Kidney (tissue), 14 donors: ENCODE data around the gene CT47C1. TPM values are rescaled to one million over a fixed set of nuclear protein-coding genes. Genes with fewer than 3 reads are reported as not detected.

Experiments
- DNase-seq, 5 donors: peaks; one replicate each; pipeline ENCODE4 v3.0.0-alpha.2; 2013 to 2020
- FAIRE-seq: peaks from 2 replicates; lab custom pipeline; 2012; peaks lifted over from hg19 to GRCh38; lab: Jason Lieb, UNC
- H3K27ac ChIP-seq, 2 donors: one replicate each; pipeline ENCODE4 v1.7.0; 2013; ENCODE audit warnings: low read depth in 2 of 2, low read length in 2 of 2, inconsistent platforms in 1 of 2
- H3K27me3 ChIP-seq: one replicate; pipeline ENCODE4 v1.7.1; 2013; ENCODE audit warnings: low read length, inconsistent platforms; ENCODE audit not compliant: control insufficient read depth, insufficient read depth
- H3K36me3 ChIP-seq, 3 donors: one replicate each; pipeline versions ENCODE4 v1.7.0 to v1.7.1; 2013; ENCODE audit warnings: low read length in 3 of 3, control low read depth in 1 of 3, inconsistent platforms in 1 of 3; ENCODE audit not compliant: insufficient read depth in 3 of 3, control insufficient read depth in 2 of 3
- H3K4me1 ChIP-seq, 3 donors: one replicate each; pipeline versions ENCODE4 v1.7.0 to v1.7.1; 2013; ENCODE audit warnings: low read length in 3 of 3, inconsistent platforms in 1 of 3, low read depth in 1 of 3; ENCODE audit not compliant: control insufficient read depth in 2 of 3, insufficient read depth in 2 of 3
- H3K4me3 ChIP-seq, 3 donors: one replicate each; pipeline versions ENCODE4 v1.7.0 to v1.8.1; 2013; ENCODE audit warnings: low read length in 3 of 3, control low read depth in 1 of 3, inconsistent platforms in 1 of 3
- H3K9ac ChIP-seq, 3 donors: one replicate each; pipeline versions ENCODE4 v1.7.0 to v1.7.1; 2013; ENCODE audit warnings: low read length in 3 of 3, control low read depth in 1 of 3, inconsistent platforms in 1 of 3
- H3K9me3 ChIP-seq, 3 donors: one replicate each; pipeline versions ENCODE4 v1.7.0 to v1.7.1; 2013; ENCODE audit warnings: low read length in 3 of 3, control low read depth in 1 of 3, inconsistent platforms in 1 of 3; ENCODE audit not compliant: control insufficient read depth in 2 of 3, insufficient read depth in 1 of 3
- intact Hi-C: fragments of 100-400 bp; cut with DNase I; formaldehyde crosslinking; loops from one replicate; pipeline ENCODE4 v1.11.1; 2022
- polyA plus RNA-seq: library from polyadenylated mRNA; stranded (reverse); fragments of 350-450 nt; fragmentation: Illumina TruSeq; extraction: RNeasy Lipid Tissue Mini Kit (QIAGEN cat#74804); gene quantifications from one replicate; pipeline ENCODE4 v1.2.3, GENCODE V29; 2014; ENCODE audit warnings: low read depth, low replicate concordance; ENCODE audit not compliant: insufficient read depth
- total RNA-seq: library from RNA; stranded (reverse); fragmentation: NEBNext Ultra II Directional; extraction: Animal tissue kit (Norgen Biotek cat#: 25700); gene quantifications from one replicate; pipeline ENCODE4 v1.2.1, GENCODE V29; 2021
- TF ChIP-seq, protein P1 (sequence below): IDR thresholded peaks from 3 replicates; pipeline ENCODE4 v1.5.1; 2012; ENCODE audit warnings: mild to moderate bottlenecking, moderate library complexity, borderline replicate concordance; ENCODE audit not compliant: insufficient read depth; ENCODE audit errors: extremely low read depth
- donor health status: control.
- donor health status: control.
- donor health status: control.
- donor health status: control.
- donor health status: control.
- donor health status: DM: yes; HTN: yes; CAD: no.
- donor health status: Normal renal cell carcinoma (clear cell type).

CT47C1 gene
- total and polyA plus RNA-seq, 2 donors from 2014 or later: not detected

DNA sequence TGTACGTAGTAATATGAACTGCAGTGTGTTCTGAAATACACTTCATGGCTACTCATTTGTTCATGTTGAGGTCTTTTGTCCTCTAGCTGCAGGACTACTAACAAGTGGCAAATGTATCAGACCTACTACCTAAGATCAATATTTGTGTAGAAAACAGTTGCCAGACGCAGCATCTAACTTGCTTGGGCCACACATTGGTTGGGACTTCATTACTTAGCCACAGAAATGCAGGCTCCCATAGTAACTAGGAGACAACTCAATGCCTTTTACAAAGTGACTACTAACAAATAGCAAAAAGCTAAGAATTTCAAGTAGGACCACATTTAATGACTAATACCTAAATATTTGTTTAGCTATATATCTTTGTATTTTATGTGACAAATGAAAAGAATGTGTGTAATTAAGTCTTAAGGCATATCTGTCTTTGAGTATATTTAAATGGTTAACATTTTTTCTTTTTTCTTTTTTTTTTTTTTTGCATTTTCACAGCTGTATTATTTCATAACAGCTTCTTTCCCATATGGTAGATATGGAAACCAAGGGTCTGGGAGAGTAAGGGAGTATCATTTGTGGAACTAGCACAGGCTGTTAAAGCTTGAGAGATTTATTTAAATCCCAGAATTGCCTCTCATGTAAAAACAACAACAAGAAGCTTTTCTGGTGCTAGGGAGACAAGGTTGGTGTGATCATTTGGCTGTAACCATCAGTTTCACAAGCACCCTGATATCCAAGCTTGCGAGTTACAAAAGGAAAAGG is 2.7 kb downstream of the CT47C1 start:
- Histone ChIP-seq H3K4me3 (no peak overlapping the region), H3K9me3 (no peaks in the 10 kb centered on the region), H3K27ac (no peak overlapping the region), H3K27me3 (no peaks in the 10 kb centered on the region), H3K9ac (no peak overlapping the region), H3K4me1 (no peaks in the 10 kb centered on the region), H3K36me3 (no peaks in the 10 kb centered on the region)
- intact Hi-C loops: no loop called here
- FAIRE-seq: peak; percentile 83
- no peak for DNase-seq
- TF ChIP-seq, protein P1, sequence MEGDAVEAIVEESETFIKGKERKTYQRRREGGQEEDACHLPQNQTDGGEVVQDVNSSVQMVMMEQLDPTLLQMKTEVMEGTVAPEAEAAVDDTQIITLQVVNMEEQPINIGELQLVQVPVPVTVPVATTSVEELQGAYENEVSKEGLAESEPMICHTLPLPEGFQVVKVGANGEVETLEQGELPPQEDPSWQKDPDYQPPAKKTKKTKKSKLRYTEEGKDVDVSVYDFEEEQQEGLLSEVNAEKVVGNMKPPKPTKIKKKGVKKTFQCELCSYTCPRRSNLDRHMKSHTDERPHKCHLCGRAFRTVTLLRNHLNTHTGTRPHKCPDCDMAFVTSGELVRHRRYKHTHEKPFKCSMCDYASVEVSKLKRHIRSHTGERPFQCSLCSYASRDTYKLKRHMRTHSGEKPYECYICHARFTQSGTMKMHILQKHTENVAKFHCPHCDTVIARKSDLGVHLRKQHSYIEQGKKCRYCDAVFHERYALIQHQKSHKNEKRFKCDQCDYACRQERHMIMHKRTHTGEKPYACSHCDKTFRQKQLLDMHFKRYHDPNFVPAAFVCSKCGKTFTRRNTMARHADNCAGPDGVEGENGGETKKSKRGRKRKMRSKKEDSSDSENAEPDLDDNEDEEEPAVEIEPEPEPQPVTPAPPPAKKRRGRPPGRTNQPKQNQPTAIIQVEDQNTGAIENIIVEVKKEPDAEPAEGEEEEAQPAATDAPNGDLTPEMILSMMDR: no peak

GRCh38 chrX:119082278-119082677 is 9.5 kb downstream of the CT47C1 start:
- intact Hi-C loops: no loop called here
- DNase-seq (no peak), FAIRE-seq (no peak)
- H3K27ac ChIP-seq: no peak overlapping the region
- H3K4me3 ChIP-seq: no peak overlapping the region
- no peak overlapping the region for H3K9ac ChIP-seq
- H3K9me3 ChIP-seq: no peaks in the 10 kb centered on the region
- no peaks in the 10 kb centered on the region for H3K27me3 ChIP-seq
- no peaks in the 10 kb centered on the region for H3K4me1 ChIP-seq
- TF ChIP-seq, protein P1: no peak
- no peaks in the 10 kb centered on the region for H3K36me3 ChIP-seq

GRCh38 chrX:119084766-119085165 is 12.0 kb downstream of the CT47C1 start:
- DNase-seq (no peak), FAIRE-seq (no peak)
- H3K4me1 ChIP-seq: no peaks in the 10 kb centered on the region
- H3K9me3 ChIP-seq: no peaks in the 10 kb centered on the region
- H3K36me3 ChIP-seq: no peaks in the 10 kb centered on the region
- no peak overlapping the region for H3K9ac ChIP-seq
- no peaks in the 10 kb centered on the region for H3K27me3 ChIP-seq
- intact Hi-C loops: no loop called here
- TF ChIP-seq, protein P1: no peak
- H3K4me3 ChIP-seq: no peak overlapping the region
- no peak overlapping the region for H3K27ac ChIP-seq
